ENCODE data around the gene FBLN2.

- no peak for TF ChIP-seq POLR2AphosphoS5 (IDR thresholded peaks at IDR 0.05)
- TF ChIP-seq CTCF (IDR thresholded peaks at IDR 0.05), result no peak
- no peak for TF ChIP-seq POLR2A (IDR thresholded peaks at IDR 0.05)
Observed at GRCh38 chr3:13629644-13630043, 80.7 kb downstream of the FBLN2 start.

Measured in gastroesophageal sphincter (tissue), 3 donors.